DND-41 (cell line): ENCODE data around the gene ZNF708.
A peak's percentile ranks its signal among the peaks of the same experiment; 100 is the strongest.

Source experiments
- ATAC-seq: fragments of 200-7000 bp; cut with Tn5 transposase; 3 replicates; pipeline ENCODE4 v1.9.1; 2021; ENCODE audit warnings: low read depth; ENCODE audit not compliant: insufficient read depth
- DNase-seq: peaks from one replicate; pipeline ENCODE4 v3.0.0-alpha.2; 2020
- H2AFZ ChIP-seq: 2 replicates; pipeline ENCODE4 v1.6.0; 2012; ENCODE audit warnings: low read depth, low read length
- H3K27ac ChIP-seq: 2 replicates; pipeline ENCODE4 v1.5.1; 2012; ENCODE audit warnings: low read length, inconsistent platforms
- H3K27me3 ChIP-seq: fragments of 200-600 bp; sonication (generic); 2 replicates; pipeline ENCODE4 v1.6.0; 2012; ENCODE audit warnings: low read length, mild to moderate bottlenecking, inconsistent platforms; ENCODE audit not compliant: insufficient read depth, poor library complexity
- H3K36me3 ChIP-seq: 2 replicates; pipeline ENCODE4 v1.5.1; 2012; ENCODE audit warnings: low read length, inconsistent platforms; ENCODE audit not compliant: insufficient read depth
- H3K4me1 ChIP-seq: 2 replicates; pipeline ENCODE4 v1.5.1; 2012; ENCODE audit warnings: mild to moderate bottlenecking, low read length; ENCODE audit not compliant: insufficient read depth
- H3K4me2 ChIP-seq: 2 replicates; pipeline ENCODE4 v1.6.0; 2012; ENCODE audit warnings: mild to moderate bottlenecking, moderate library complexity, low read length, inconsistent platforms; ENCODE audit not compliant: insufficient read depth
- H3K4me3 ChIP-seq, 2 experiments: fragments of 200-600 bp in 1 of 2; shearing (Covaris generic) in 1 of 2; 2 replicates each; pipeline ENCODE4 v1.5.1; 2012 to 2016; ENCODE audit warnings: inconsistent platforms in 2 of 2, low read length in 2 of 2, mild to moderate bottlenecking in 2 of 2, low read depth in 1 of 2, moderate library complexity in 1 of 2
- H3K79me2 ChIP-seq: 2 replicates; pipeline ENCODE4 v1.6.0; 2012; ENCODE audit warnings: low read length, inconsistent platforms; ENCODE audit not compliant: insufficient read depth
- H3K9ac ChIP-seq: 2 replicates; pipeline ENCODE4 v1.6.0; 2012; ENCODE audit warnings: low read depth, mild to moderate bottlenecking, inconsistent platforms, low read length, moderate library complexity
- H3K9me3 ChIP-seq: 2 replicates; pipeline ENCODE4 v1.5.1; 2012; ENCODE audit warnings: low read length, moderate library complexity, mild to moderate bottlenecking, inconsistent platforms; ENCODE audit not compliant: insufficient read depth, severe bottlenecking
- H4K20me1 ChIP-seq: 2 replicates; pipeline ENCODE4 v1.6.0; 2012; ENCODE audit warnings: low read length; ENCODE audit not compliant: insufficient read depth
- CTCF ChIP-seq: IDR thresholded peaks from 2 replicates; pipeline ENCODE4 v1.5.1; 2012; ENCODE audit warnings: borderline replicate concordance, low read length, moderate library complexity, mild to moderate bottlenecking; ENCODE audit not compliant: poor library complexity, severe bottlenecking; ENCODE audit errors: extremely low read depth
- EZH2 ChIP-seq: IDR thresholded peaks from 3 replicates; pipeline ENCODE4 v1.6.1; 2012; ENCODE audit warnings: borderline replicate concordance, low read depth, mild to moderate bottlenecking, moderate library complexity, low read length, inconsistent platforms; ENCODE audit not compliant: severe bottlenecking

ZNF708 gene

GRCh38 chr19:21256722-21257121, 72.5 kb downstream of the ZNF708 start:
- Histone ChIP-seq H3K27ac (no peak overlapping the region), H3K9ac (no peak overlapping the region), H2AFZ (no peak overlapping the region), H3K4me2 (no peak overlapping the region), H3K36me3 (no peaks in the 10 kb centered on the region), H3K4me3 (no peak overlapping the region), H4K20me1 (no peaks in the 10 kb centered on the region), H3K27me3 (no peaks in the 10 kb centered on the region), H3K4me1 (no peaks in the 10 kb centered on the region), H3K9me3 (peaks cover 22% of the 10 kb centered on the region), H3K79me2 (no peaks in the 10 kb centered on the region)
- DNase-seq (no peak), ATAC-seq (no peak)
- TF ChIP-seq EZH2: no peak
- peak; percentile 39 for TF ChIP-seq CTCF
